IPS-18c (cell line): Measurements from ENCODE around the gene SLC31A2.
"Not testable (repeated sequence)": the region's sequence is repeated elsewhere in the genome, so short reads cannot be mapped to it uniquely, and the experiment has no call there.

ENCODE experiments used
- H3K4me3 ChIP-seq: 2 replicates; pipeline ENCODE4 v1.7.0; 2013; ENCODE audit warnings: low read depth, mild to moderate bottlenecking, low read length, moderate library complexity; ENCODE audit not compliant: insufficient read depth
- H3K9me3 ChIP-seq: one replicate; pipeline ENCODE4 v1.6.1; 2013; ENCODE audit warnings: mild to moderate bottlenecking, low read length, moderate library complexity; ENCODE audit not compliant: control insufficient read depth, insufficient read depth

The SLC31A2 gene

GRCh38 chr9:113150670-113151611, at the start of gene SLC31A2:
SLC31A2 (plus strand) TSS chr9:113151007; CDS start chr9:113151075, 68 bp downstream.
- peaks cover 2% of the 10 kb centered on the region for H3K9me3 ChIP-seq
- H3K4me3 ChIP-seq: peak within 1 kb of the TSS; percentile 80

- not testable (repeated sequence) for H3K4me3 ChIP-seq, H3K9me3 ChIP-seq
These were observed 45.5 kb upstream of the SLC31A2 start for GRCh38 chr9:113105345-113105744.

DNA sequence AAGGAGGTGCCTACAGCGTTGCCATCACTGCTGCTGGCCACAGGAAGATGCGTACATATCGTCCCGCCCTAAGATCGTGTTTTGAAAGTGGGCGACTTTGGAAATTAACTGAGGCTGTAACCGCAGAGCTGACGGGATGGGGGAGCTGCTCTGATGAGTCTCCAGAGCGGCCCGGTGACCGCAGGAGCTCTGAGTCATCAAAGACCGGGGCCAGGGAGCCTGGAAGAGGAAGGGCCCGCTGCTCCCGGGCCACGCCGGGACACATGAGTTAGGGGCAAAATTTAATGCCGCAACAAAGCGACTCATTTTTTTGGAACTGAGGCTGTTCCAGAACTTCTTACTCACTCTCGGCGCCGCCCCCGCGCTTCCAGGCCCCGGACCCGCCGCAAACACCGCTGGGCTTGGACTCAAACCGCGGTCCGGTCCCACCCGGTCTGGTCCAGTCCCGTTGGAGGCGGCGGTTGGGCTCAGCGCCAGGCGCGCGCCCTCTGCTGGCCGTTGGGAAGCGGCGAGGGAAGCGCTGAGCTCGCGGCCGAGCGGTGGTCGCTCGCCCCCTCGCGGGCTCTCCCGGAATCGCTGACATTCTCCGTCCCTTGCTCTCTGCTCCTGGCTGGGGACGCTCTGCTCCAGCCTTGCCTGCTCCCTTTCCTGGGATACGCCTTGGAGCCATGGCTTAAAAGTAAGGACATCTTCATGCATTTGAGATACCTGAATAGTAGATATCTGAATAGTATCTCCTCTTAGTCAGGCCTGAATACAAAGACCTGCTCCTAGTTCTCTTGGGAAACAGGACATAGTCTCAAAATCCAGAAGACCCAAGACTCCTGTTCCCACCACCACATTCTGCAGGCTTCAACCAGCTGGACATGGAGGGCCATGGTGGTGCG, 39.5 kb upstream of the SLC31A2 start:
- not testable (repeated sequence) for H3K4me3 ChIP-seq, H3K9me3 ChIP-seq

DNA sequence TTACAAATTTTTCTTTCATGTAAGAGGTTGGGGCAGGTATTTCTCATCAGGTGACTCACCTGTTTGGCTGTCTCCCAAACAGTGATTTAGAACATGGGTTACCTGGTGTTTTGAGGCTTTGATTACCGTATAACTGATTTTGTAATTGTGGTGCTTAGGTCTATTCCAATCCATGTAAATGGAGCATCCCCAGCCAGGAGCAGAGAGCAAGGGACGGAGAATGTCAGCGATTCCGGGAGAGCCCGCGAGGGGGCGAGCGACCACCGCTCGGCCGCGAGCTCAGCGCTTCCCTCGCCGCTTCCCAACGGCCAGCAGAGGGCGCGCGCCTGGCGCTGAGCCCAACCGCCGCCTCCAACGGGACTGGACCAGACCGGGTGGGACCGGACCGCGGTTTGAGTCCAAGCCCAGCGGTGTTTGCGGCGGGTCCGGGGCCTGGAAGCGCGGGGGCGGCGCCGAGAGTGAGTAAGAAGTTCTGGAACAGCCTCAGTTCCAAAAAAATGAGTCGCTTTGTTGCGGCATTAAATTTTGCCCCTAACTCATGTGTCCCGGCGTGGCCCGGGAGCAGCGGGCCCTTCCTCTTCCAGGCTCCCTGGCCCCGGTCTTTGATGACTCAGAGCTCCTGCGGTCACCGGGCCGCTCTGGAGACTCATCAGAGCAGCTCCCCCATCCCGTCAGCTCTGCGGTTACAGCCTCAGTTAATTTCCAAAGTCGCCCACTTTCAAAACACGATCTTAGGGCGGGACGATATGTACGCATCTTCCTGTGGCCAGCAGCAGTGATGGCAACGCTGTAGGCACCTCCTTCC, 37.9 kb upstream of the SLC31A2 start:
- not testable (repeated sequence) for H3K9me3 ChIP-seq, H3K4me3 ChIP-seq

- H3K9me3 ChIP-seq, H3K4me3 ChIP-seq: not testable (repeated sequence)
These were observed 32.0 kb upstream of the SLC31A2 start for GRCh38 chr9:113118829-113119228.

- H3K9me3 ChIP-seq: no peaks in the 10 kb centered on the region
- H3K4me3 ChIP-seq: no peak overlapping the region
These were observed 25.3 kb upstream of the SLC31A2 start for GRCh38 chr9:113125386-113126035.

GRCh38 chr9:113129466-113129865, 21.3 kb upstream of the SLC31A2 start:
- Histone ChIP-seq H3K9me3 (no peaks in the 10 kb centered on the region), H3K4me3 (no peak overlapping the region)

GRCh38 chr9:113129884-113130283, 20.9 kb upstream of the SLC31A2 start:
- H3K9me3 ChIP-seq: no peaks in the 10 kb centered on the region
- no peak overlapping the region for H3K4me3 ChIP-seq

GRCh38 chr9:113131689-113132151, 19.1 kb upstream of the SLC31A2 start:
- Histone ChIP-seq H3K9me3 (no peaks in the 10 kb centered on the region), H3K4me3 (no peak overlapping the region)

- no peak overlapping the region for H3K4me3 ChIP-seq
- no peaks in the 10 kb centered on the region for H3K9me3 ChIP-seq
These were observed 13.3 kb upstream of the SLC31A2 start for GRCh38 chr9:113137196-113138168.

GRCh38 chr9:113138760-113139159, 12.0 kb upstream of the SLC31A2 start:
- H3K9me3 ChIP-seq: no peaks in the 10 kb centered on the region
- H3K4me3 ChIP-seq: no peak overlapping the region

DNA sequence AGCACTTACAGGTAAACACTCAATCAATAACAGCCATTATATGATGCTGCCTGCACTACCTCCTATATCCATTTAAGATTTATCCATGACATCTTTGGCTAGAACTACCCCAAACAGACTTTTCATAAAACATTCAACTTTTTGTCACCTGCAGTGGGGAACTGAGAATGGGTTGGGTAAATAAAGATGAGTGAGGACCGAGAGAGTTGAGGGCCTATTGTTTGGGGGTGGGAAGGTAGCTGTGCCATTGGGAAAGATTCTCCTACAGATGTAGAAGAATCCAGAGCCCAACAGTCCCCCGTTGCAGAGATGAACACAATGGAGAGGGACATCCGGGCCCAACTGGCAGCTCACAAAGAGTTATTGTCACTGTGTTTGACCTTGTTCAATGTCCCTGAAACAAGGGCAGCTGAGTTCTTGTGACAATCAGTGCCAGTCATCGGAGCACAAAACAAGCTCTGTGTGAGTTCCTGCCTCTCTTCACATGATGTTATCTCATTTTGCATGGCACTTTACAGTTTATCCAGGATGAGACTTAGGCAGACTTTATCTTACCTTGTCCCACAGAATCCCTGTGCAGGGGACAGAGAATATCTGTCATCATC, 11.5 kb upstream of the SLC31A2 start:
- Histone ChIP-seq H3K9me3 (no peaks in the 10 kb centered on the region), H3K4me3 (no peak overlapping the region)

DNA sequence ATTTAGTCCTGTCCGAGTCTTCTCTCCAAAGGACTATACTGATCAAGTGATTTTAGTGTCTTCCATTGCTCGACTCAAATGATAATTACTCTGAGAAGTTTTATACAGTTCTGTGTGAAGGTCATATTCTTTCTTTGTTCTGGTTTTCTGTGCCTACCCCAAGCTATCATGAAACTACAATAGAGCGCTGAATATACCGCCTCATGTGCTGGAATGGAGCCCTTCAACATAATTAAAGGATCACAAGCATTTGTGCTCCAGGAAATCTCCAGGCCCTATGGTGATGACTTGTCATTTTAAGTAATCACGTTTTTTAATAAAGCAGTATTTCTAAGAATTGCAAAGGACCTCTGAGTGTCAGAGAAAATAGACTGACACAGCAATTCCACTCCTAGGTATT, 10.9 kb upstream of the SLC31A2 start:
- Histone ChIP-seq H3K9me3 (no peaks in the 10 kb centered on the region), H3K4me3 (no peak overlapping the region)

DNA sequence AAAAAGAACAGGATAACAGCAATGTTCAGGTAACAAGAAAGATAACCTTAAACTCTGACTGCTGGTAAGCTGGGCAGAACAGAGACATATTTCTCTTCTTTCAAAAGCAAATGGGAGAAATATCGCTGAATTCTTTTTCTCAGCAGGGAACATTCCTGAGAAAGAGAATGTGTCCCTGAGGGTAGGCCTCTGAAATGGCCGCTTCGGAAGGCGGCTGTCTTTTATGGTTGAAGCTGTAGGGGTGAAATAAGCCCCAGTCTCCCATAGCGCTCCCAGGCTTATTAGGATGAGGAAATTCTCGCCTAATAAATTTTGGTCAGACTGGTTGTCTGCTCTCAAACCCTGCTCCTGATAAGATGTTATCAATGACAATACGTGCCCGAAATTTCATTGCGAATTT, 9.9 kb upstream of the SLC31A2 start:
- H3K4me3 ChIP-seq, H3K9me3 ChIP-seq: not testable (repeated sequence)

GRCh38 chr9:113143432-113144227, 7.2 kb upstream of the SLC31A2 start:
- Histone ChIP-seq H3K4me3 (no peak overlapping the region), H3K9me3 (no peaks in the 10 kb centered on the region)
